Liver (tissue), 9 donors: ENCODE measurements around the gene PRSS56. TPM values are rescaled to one million over a fixed set of nuclear protein-coding genes. Genes with fewer than 3 reads are reported as not detected.

Source experiments
- DNase-seq: peaks from one replicate; pipeline ENCODE4 v3.0.0-alpha.2; 2017; ENCODE audit warnings: low spot score
- H3K27ac ChIP-seq, 2 donors: one replicate each; pipeline ENCODE4 v1.7.0; 2013; ENCODE audit warnings: inconsistent platforms in 2 of 2, low read length in 2 of 2, control low read depth in 1 of 2, low read depth in 1 of 2, mild to moderate bottlenecking in 1 of 2
- H3K27me3 ChIP-seq, 4 donors: one replicate each; pipeline versions ENCODE4 v1.6.1 to v1.7.0; 2013; ENCODE audit warnings: low read length in 3 of 4, inconsistent platforms in 1 of 4, mild to moderate bottlenecking in 1 of 4, moderate library complexity in 1 of 4; ENCODE audit not compliant: control insufficient read depth in 4 of 4, insufficient read depth in 4 of 4
- H3K36me3 ChIP-seq, 4 donors: one replicate each; pipeline versions ENCODE4 v1.6.1 to v1.7.0; 2013; ENCODE audit warnings: low read length in 3 of 4, mild to moderate bottlenecking in 3 of 4, low read depth in 1 of 4, moderate library complexity in 1 of 4; ENCODE audit not compliant: control insufficient read depth in 4 of 4, insufficient read depth in 3 of 4
- H3K4me1 ChIP-seq, 4 donors: one replicate each; pipeline versions ENCODE4 v1.6.1 to v1.7.0; 2013; ENCODE audit warnings: low read length in 3 of 4, mild to moderate bottlenecking in 3 of 4, moderate library complexity in 1 of 4; ENCODE audit not compliant: control insufficient read depth in 4 of 4, insufficient read depth in 4 of 4
- H3K4me3 ChIP-seq, 3 donors: one replicate each; pipeline versions ENCODE4 v1.6.1 to v1.7.0; 2013; ENCODE audit warnings: low read length in 3 of 3, control low read depth in 1 of 3, low read depth in 1 of 3, mild to moderate bottlenecking in 1 of 3
- H3K9ac ChIP-seq, 2 donors: one replicate each; pipeline ENCODE4 v1.7.0; 2013; ENCODE audit warnings: low read length in 2 of 2, mild to moderate bottlenecking in 2 of 2, moderate library complexity in 2 of 2, control low read depth in 1 of 2, low read depth in 1 of 2
- H3K9me3 ChIP-seq, 4 donors: one replicate each; pipeline versions ENCODE4 v1.6.1 to v1.7.0; 2013; ENCODE audit warnings: low read length in 3 of 4; ENCODE audit not compliant: control insufficient read depth in 4 of 4
- FOXA1 ChIP-seq: IDR thresholded peaks from 2 replicates; pipeline ENCODE4 v1.6.1; 2016; ENCODE audit warnings: antibody characterized with exemption
- FOXA2 ChIP-seq: IDR thresholded peaks from 2 replicates; pipeline ENCODE4 v1.6.1; 2016; ENCODE audit warnings: antibody characterized with exemption
- GABPA ChIP-seq, 2 donors: IDR thresholded peaks in 1 of 2; conservative IDR thresholded peaks in 1 of 2; 2 replicates each; pipeline ENCODE4 v1.6.1; 2016; ENCODE audit warnings: antibody characterized with exemption in 2 of 2, mild to moderate bottlenecking in 1 of 2, moderate library complexity in 1 of 2
- HNF4A ChIP-seq, 2 donors: conservative IDR thresholded peaks; 2 replicates each; pipeline ENCODE4 v1.6.1; 2016; ENCODE audit warnings: antibody characterized with exemption in 2 of 2, mild to moderate bottlenecking in 2 of 2
- HNF4G ChIP-seq: IDR thresholded peaks from 2 replicates; pipeline ENCODE4 v1.6.1; 2016; ENCODE audit warnings: antibody characterized with exemption
- JUND ChIP-seq, 2 donors: IDR thresholded peaks; 2 replicates each; pipeline ENCODE4 v1.6.1; 2016; ENCODE audit warnings: antibody characterized with exemption in 2 of 2
- NR2F2 ChIP-seq: IDR thresholded peaks from 2 replicates; pipeline ENCODE4 v1.6.1; 2016; ENCODE audit warnings: antibody characterized with exemption
- RAD21 ChIP-seq, 2 donors: IDR thresholded peaks; 2 replicates each; pipeline ENCODE4 v1.6.1; 2016; ENCODE audit warnings: antibody characterized with exemption in 2 of 2, mild to moderate bottlenecking in 2 of 2
- RXRA ChIP-seq, 2 donors: IDR thresholded peaks; 2 replicates each; pipeline ENCODE4 v1.6.1; 2017 to 2018; ENCODE audit warnings: antibody characterized with exemption in 2 of 2, mild to moderate bottlenecking in 1 of 2
- SP1 ChIP-seq: IDR thresholded peaks from 2 replicates; pipeline ENCODE4 v1.6.1; 2018; ENCODE audit warnings: antibody characterized with exemption, mild to moderate bottlenecking
- TAF1 ChIP-seq: conservative IDR thresholded peaks from 2 replicates; pipeline ENCODE4 v1.6.1; 2016; ENCODE audit warnings: antibody characterized with exemption, mild to moderate bottlenecking
- YY1 ChIP-seq: IDR thresholded peaks from 2 replicates; pipeline ENCODE4 v1.6.1; 2016; ENCODE audit warnings: antibody characterized with exemption, mild to moderate bottlenecking
- WGBS: extraction: QIAGEN DNeasy Blood & Tissue Kit; methylation state at CpG from one replicate; pipeline ENCODE4 v1.1.7; 2013; 5-methylcytosine and 5-hydroxymethylcytosine counted together
- polyA plus RNA-seq, 2 donors: library from polyadenylated mRNA; stranded (reverse) in 1 of 2; unstranded in 1 of 2; fragments of 200-250 nt in 1 of 2; fragments of >200 nt in 1 of 2; fragmentation: Nextera tagmentation in 1 of 2; extraction: Ambion mirVana in 1 of 2; gene quantifications; one replicate each; pipeline versions ENCODE4 v1.2.1 to v1.2.3, GENCODE V29; 2013 to 2015
- total RNA-seq, 2 donors: library from RNA; depleted of rRNA; stranded (reverse); fragments of >200 nt; gene quantifications; one replicate each; pipeline ENCODE4 v1.2.3, GENCODE V29; 2014
- TF ChIP-seq, protein P1 (sequence below): IDR thresholded peaks from 2 replicates; pipeline ENCODE4 v1.6.1; 2016; ENCODE audit warnings: antibody characterized with exemption
- TF ChIP-seq, protein P2 (sequence below): IDR thresholded peaks from 2 replicates; pipeline ENCODE4 v1.6.1; 2016; ENCODE audit warnings: antibody characterized with exemption, mild to moderate bottlenecking
- TF ChIP-seq, protein P3 (sequence below): fragments of 150-350 bp; IDR thresholded peaks from 2 replicates; pipeline ENCODE4 v1.5.1; 2017; ENCODE audit warnings: improper control_type of control experiment, low read depth, low read length; ENCODE audit not compliant: missing input control
- TF ChIP-seq, protein P4 (sequence below): IDR thresholded peaks from 2 replicates; pipeline ENCODE4 v1.6.1; 2016; ENCODE audit warnings: antibody characterized with exemption
- donor health status: healthy.
- donor health status: healthy.
- donor health status: healthy.
- donor health status: healthy.
- donor health status: healthy.

Gene PRSS56
- total and polyA plus RNA-seq, 4 donors, result 0.02 TPM; not detected in 3

DNA sequence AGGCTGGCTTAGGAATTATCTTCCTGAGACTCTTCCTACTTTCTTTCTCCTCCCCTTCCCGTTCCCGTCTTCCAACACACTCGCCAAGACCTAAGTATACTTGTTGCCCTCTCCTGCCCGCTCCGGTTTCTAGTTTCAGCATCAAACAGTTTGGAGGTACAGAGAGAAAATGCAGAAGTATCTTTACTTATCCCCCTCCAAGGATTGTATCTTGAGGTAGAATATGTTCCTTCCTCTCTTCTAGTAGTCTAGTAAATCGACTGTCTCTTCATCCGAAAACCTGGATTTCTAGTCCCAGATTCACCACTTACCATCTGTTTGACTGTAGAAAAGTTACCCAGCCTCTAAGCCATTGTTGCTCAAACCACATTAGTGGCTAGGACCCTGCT, 31.1 kb downstream of the PRSS56 start:
- DNase-seq, result no peak
- H3K4me1 ChIP-seq, result peaks cover 2 to 26% (median 14%) of the 10 kb centered on the region in 4 donors
- H3K27me3 ChIP-seq, result no peaks in the 10 kb centered on the region

DNA sequence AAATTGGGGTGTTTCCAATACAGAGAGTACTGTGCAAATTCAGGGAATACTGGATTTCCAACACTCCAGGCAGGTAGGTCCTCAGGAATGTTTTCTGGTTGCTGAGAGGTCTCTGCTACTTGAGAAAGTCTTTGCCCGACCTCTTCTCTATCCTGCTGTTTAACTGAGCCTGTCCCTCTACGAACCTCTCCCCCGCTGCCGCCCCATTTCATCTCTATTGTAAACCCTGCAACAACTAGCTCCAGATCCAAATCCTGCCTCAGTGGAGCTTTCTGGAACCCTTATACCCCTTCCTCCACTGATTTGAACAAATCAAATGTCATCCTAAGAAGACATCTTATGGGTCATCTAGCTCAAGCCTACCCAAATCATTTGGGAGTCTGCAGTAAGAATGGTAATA, 31.6 kb downstream of the PRSS56 start:
- DNase-seq, result no peak
- Histone ChIP-seq H3K27me3 (no peaks in the 10 kb centered on the region), H3K36me3 (peaks cover 0 to 10% (median 4%) of the 10 kb centered on the region in 4 donors), H3K27ac (peak overlapping the region in 1 of 2 donors; percentile 99), H3K9ac (peak overlapping the region in 1 of 2 donors; percentile 39), H3K9me3 (no peaks in the 10 kb centered on the region), H3K4me1 (peaks cover 2 to 26% (median 14%) of the 10 kb centered on the region in 4 donors), H3K4me3 (peak overlapping the region in 1 of 3 donors; percentile 83)
- 95% methylated on average over 4 of the region's 4 CpGs for WGBS
- no peak for TF ChIP-seq HNF4G
- TF ChIP-seq FOXA2, result no peak

More for the DNA sequence above, 31.1 kb downstream of the PRSS56 start:
- H3K36me3 ChIP-seq, result peaks cover 0 to 10% (median 1%) of the 10 kb centered on the region in 4 donors
- H3K9me3 ChIP-seq, result no peaks in the 10 kb centered on the region
- H3K27ac ChIP-seq, result peak overlapping the region; percentile 95 to 99
- TF ChIP-seq HNF4G, result no peak
- no peak for TF ChIP-seq SP1
- no peak for TF ChIP-seq YY1
- no peak for TF ChIP-seq FOXA1
- no peak for TF ChIP-seq HNF4A (conservative IDR thresholded peaks at IDR 0.05)
- no peak for TF ChIP-seq JUND (IDR thresholded peaks at IDR 0.05)
- TF ChIP-seq, protein P1, sequence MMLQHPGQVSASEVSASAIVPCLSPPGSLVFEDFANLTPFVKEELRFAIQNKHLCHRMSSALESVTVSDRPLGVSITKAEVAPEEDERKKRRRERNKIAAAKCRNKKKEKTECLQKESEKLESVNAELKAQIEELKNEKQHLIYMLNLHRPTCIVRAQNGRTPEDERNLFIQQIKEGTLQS, result no peak
- TF ChIP-seq RXRA (IDR thresholded peaks at IDR 0.05), result no peak
- no peak for TF ChIP-seq NR2F2
- TF ChIP-seq FOXA2, result no peak
- no peak for TF ChIP-seq TAF1
- no peak for TF ChIP-seq RAD21 (IDR thresholded peaks at IDR 0.05)
- TF ChIP-seq, protein P2, sequence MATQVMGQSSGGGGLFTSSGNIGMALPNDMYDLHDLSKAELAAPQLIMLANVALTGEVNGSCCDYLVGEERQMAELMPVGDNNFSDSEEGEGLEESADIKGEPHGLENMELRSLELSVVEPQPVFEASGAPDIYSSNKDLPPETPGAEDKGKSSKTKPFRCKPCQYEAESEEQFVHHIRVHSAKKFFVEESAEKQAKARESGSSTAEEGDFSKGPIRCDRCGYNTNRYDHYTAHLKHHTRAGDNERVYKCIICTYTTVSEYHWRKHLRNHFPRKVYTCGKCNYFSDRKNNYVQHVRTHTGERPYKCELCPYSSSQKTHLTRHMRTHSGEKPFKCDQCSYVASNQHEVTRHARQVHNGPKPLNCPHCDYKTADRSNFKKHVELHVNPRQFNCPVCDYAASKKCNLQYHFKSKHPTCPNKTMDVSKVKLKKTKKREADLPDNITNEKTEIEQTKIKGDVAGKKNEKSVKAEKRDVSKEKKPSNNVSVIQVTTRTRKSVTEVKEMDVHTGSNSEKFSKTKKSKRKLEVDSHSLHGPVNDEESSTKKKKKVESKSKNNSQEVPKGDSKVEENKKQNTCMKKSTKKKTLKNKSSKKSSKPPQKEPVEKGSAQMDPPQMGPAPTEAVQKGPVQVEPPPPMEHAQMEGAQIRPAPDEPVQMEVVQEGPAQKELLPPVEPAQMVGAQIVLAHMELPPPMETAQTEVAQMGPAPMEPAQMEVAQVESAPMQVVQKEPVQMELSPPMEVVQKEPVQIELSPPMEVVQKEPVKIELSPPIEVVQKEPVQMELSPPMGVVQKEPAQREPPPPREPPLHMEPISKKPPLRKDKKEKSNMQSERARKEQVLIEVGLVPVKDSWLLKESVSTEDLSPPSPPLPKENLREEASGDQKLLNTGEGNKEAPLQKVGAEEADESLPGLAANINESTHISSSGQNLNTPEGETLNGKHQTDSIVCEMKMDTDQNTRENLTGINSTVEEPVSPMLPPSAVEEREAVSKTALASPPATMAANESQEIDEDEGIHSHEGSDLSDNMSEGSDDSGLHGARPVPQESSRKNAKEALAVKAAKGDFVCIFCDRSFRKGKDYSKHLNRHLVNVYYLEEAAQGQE, result no peak
- TF ChIP-seq, protein P3, sequence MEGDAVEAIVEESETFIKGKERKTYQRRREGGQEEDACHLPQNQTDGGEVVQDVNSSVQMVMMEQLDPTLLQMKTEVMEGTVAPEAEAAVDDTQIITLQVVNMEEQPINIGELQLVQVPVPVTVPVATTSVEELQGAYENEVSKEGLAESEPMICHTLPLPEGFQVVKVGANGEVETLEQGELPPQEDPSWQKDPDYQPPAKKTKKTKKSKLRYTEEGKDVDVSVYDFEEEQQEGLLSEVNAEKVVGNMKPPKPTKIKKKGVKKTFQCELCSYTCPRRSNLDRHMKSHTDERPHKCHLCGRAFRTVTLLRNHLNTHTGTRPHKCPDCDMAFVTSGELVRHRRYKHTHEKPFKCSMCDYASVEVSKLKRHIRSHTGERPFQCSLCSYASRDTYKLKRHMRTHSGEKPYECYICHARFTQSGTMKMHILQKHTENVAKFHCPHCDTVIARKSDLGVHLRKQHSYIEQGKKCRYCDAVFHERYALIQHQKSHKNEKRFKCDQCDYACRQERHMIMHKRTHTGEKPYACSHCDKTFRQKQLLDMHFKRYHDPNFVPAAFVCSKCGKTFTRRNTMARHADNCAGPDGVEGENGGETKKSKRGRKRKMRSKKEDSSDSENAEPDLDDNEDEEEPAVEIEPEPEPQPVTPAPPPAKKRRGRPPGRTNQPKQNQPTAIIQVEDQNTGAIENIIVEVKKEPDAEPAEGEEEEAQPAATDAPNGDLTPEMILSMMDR, result no peak
- TF ChIP-seq, protein P4, sequence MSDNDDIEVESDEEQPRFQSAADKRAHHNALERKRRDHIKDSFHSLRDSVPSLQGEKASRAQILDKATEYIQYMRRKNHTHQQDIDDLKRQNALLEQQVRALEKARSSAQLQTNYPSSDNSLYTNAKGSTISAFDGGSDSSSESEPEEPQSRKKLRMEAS, result no peak
- TF ChIP-seq GABPA (IDR thresholded peaks at IDR 0.05 in 1 of 2, conservative IDR thresholded peaks at IDR 0.05 in 1 of 2), result no peak
- peak overlapping the region; percentile 83 to 94 (median 87) for H3K4me3 ChIP-seq
- peak overlapping the region; percentile 39 to 90 for H3K9ac ChIP-seq
- WGBS, result 15% methylated on average over 7 of the region's 7 CpGs
